Left ventricle myocardium superior (tissue), 1 donor: ENCODE results near the gene ZNF865. TPM values are rescaled to one million over a fixed set of nuclear protein-coding genes. Genes with fewer than 3 reads are reported as not detected.

Source experiments
- ATAC-seq: fragments of 200-7000 bp; cut with Tn5 transposase; one replicate; pipeline ENCODE4 v1.9.1; 2020; ENCODE audit warnings: mild to moderate bottlenecking, moderate library complexity
- DNase-seq: peaks from one replicate; pipeline ENCODE4 v3.0.0-alpha.2; 2020
- intact Hi-C: fragments of 100-400 bp; cut with micrococcal nuclease; formaldehyde crosslinking; loops from one replicate; pipeline ENCODE4 v1.11.0; 2022
- total RNA-seq: library from RNA; stranded (reverse); fragmentation: NEBNext Ultra II Directional; extraction: Animal tissue kit (Norgen Biotek cat#: 25700); gene quantifications from one replicate; pipeline ENCODE4 v1.2.1, GENCODE V29; 2021
- donor health status: DM: no; HTN: yes; CAD: no; lungs with severe emphysema.

Gene ZNF865
- total RNA-seq, 1 donor from 2014 or later, result 21.8 TPM

- intact Hi-C loops, result loop anchor here (10.0 kb wide), 1 partner anchor 88 kb away; no protein-coding TSS in a partner anchor
- peak; percentile 38 for DNase-seq
These were observed 3.1 kb upstream of the ZNF865 start for GRCh38 chr19:55602104-55603001.

GRCh38 chr19:55603115-55603514 lies 2.3 kb upstream of the ZNF865 start:
- intact Hi-C loops, result loop anchor here (10.0 kb wide), 1 partner anchor 88 kb away; no protein-coding TSS in a partner anchor
- no peak for DNase-seq
- no peak for ATAC-seq

More at GRCh38 chr19:55602104-55603001, 3.1 kb upstream of the ZNF865 start:
- no peak for ATAC-seq

- intact Hi-C loops, result loop anchor here (10.0 kb wide), 1 partner anchor 89 kb away; no protein-coding TSS in a partner anchor
- no peak for DNase-seq
- ATAC-seq, result no peak
These were observed 1.7 kb upstream of the ZNF865 start for GRCh38 chr19:55603581-55604292.

- intact Hi-C loops, result loop anchor here (10.0 kb wide), 1 partner anchor 90 kb away; no protein-coding TSS in a partner anchor
- peak; percentile 83 for ATAC-seq
These were observed 225 bp upstream of the ZNF865 start for GRCh38 chr19:55605207-55605636.

GRCh38 chr19:55606471-55606787 lies 982 bp downstream of the ZNF865 start:
- ATAC-seq (no peak), DNase-seq (no peak)
- intact Hi-C loops, result loop anchor here (10.0 kb wide), 1 partner anchor 92 kb away; no protein-coding TSS in a partner anchor

More at GRCh38 chr19:55605207-55605636, 225 bp upstream of the ZNF865 start:
- DNase-seq, result peak; percentile 98

- DNase-seq (no peak), ATAC-seq (no peak)
- intact Hi-C loops, result loop anchor here (10.0 kb wide), 1 partner anchor 92 kb away; no protein-coding TSS in a partner anchor
These were observed 1.4 kb downstream of the ZNF865 start for GRCh38 chr19:55606817-55607216.

- no peak for ATAC-seq
- intact Hi-C loops, result loop anchor here (10.0 kb wide), 1 partner anchor 95 kb away; no protein-coding TSS in a partner anchor
- no peak for DNase-seq
These were observed 3.9 kb downstream of the ZNF865 start for GRCh38 chr19:55609326-55609725.

- intact Hi-C loops, result no loop called here
- DNase-seq (peak; percentile 37), ATAC-seq (peak; percentile 79)
These were observed 6.0 kb downstream of the ZNF865 start for GRCh38 chr19:55611300-55611982.

- ATAC-seq, result peak; percentile 34
- intact Hi-C loops, result no loop called here
- no peak for DNase-seq
These were observed 6.7 kb downstream of the ZNF865 start for GRCh38 chr19:55611983-55612645.

- ATAC-seq (no peak), DNase-seq (no peak)
- intact Hi-C loops, result no loop called here
These were observed 7.9 kb downstream of the ZNF865 start for GRCh38 chr19:55613396-55613795.

GRCh38 chr19:55613930-55614710 lies 8.7 kb downstream of the ZNF865 start:
- no peak for ATAC-seq
- no peak for DNase-seq
- intact Hi-C loops, result no loop called here

- DNase-seq (no peak), ATAC-seq (no peak)
- intact Hi-C loops, result no loop called here
These were observed 9.5 kb downstream of the ZNF865 start for GRCh38 chr19:55614711-55615542.

GRCh38 chr19:55615543-55616394 lies 10.3 kb downstream of the ZNF865 start:
- intact Hi-C loops, result no loop called here
- ATAC-seq (no peak), DNase-seq (no peak)

GRCh38 chr19:55616395-55616875 lies 11.0 kb downstream of the ZNF865 start:
- ATAC-seq (no peak), DNase-seq (no peak)
- intact Hi-C loops, result no loop called here

- no peak for ATAC-seq
- DNase-seq, result no peak
- intact Hi-C loops, result no loop called here
These were observed 12.0 kb downstream of the ZNF865 start for GRCh38 chr19:55617426-55617825.

- intact Hi-C loops, result no loop called here
- ATAC-seq (no peak), DNase-seq (no peak)
These were observed 13.0 kb downstream of the ZNF865 start for GRCh38 chr19:55618426-55618825.
